Hindlimb muscle (tissue), 1 donor: ENCODE data around the gene ABITRAM. TPM values are rescaled to one million over a fixed set of nuclear protein-coding genes. Genes with fewer than 3 reads are reported as not detected.
"Not testable (repeated sequence)": the region's sequence is repeated elsewhere in the genome, so short reads cannot be mapped to it uniquely, and the experiment has no call there.

ENCODE experiments used
- DNase-seq: peaks from one replicate; pipeline ENCODE4 v3.0.0-alpha.2; 2013
- polyA plus RNA-seq: library from polyadenylated mRNA; unstranded; fragments of 120-200 nt; gene quantifications from one replicate; pipeline ENCODE4 v1.2.1, GENCODE V29; 2013; ENCODE audit not compliant: insufficient read length

Gene ABITRAM
- polyA plus RNA-seq, 1 donor, result 12.2 TPM

GRCh38 chr9:108933231-108933717 lies 926 bp upstream of the ABITRAM start:
- peak; percentile 9 for DNase-seq

- DNase-seq, result peak; percentile 92
Measured at GRCh38 chr9:108933718-108934322, 380 bp upstream of the ABITRAM start, which contains the start of gene ELP1. TSS of gene ELP1 (minus strand) at chr9:108934124. CDS start at chr9:108931146, 2,978 bp downstream.

- DNase-seq, result no peak
Measured at GRCh38 chr9:108937561-108938305, 3.5 kb downstream of the ABITRAM start.

- no peak for DNase-seq
Measured at GRCh38 chr9:108939975-108940374, 5.8 kb downstream of the ABITRAM start.

- DNase-seq, result no peak
Measured at GRCh38 chr9:108950168-108950567, 16.0 kb downstream of the ABITRAM start.

GRCh38 chr9:108951578-108951977 lies 17.4 kb downstream of the ABITRAM start:
- no peak for DNase-seq

GRCh38 chr9:108953983-108954574 lies 19.9 kb downstream of the ABITRAM start:
- no peak for DNase-seq

- no peak for DNase-seq
Measured at GRCh38 chr9:108956022-108956630, 21.9 kb downstream of the ABITRAM start.

- DNase-seq, result no peak
Measured at GRCh38 chr9:108956631-108957026, 22.4 kb downstream of the ABITRAM start.

GRCh38 chr9:108960331-108960730 lies 26.1 kb downstream of the ABITRAM start:
- no peak for DNase-seq

- no peak for DNase-seq
Measured at GRCh38 chr9:108961151-108961550, 27.0 kb downstream of the ABITRAM start.

- no peak for DNase-seq
Measured at GRCh38 chr9:108963459-108964143, 29.4 kb downstream of the ABITRAM start.

- no peak for DNase-seq
Measured at GRCh38 chr9:108967916-108968315, 33.7 kb downstream of the ABITRAM start.

GRCh38 chr9:108971392-108971791 lies 37.2 kb downstream of the ABITRAM start:
- DNase-seq, result not testable (repeated sequence)

GRCh38 chr9:108972186-108972585 lies 38.0 kb downstream of the ABITRAM start:
- no peak for DNase-seq

- DNase-seq, result no peak
Measured at GRCh38 chr9:108972626-108973209, 38.5 kb downstream of the ABITRAM start.

GRCh38 chr9:108973895-108974294 lies 39.7 kb downstream of the ABITRAM start:
- DNase-seq, result no peak

GRCh38 chr9:108978205-108978604 lies 44.0 kb downstream of the ABITRAM start:
- no peak for DNase-seq

GRCh38 chr9:108980893-108981292 lies 46.7 kb downstream of the ABITRAM start:
- DNase-seq, result no peak

- no peak for DNase-seq
Measured at GRCh38 chr9:108983885-108984284, 49.7 kb downstream of the ABITRAM start.
